NCI-H748 (cell line): ENCODE data around the gene SUSD2.
A peak's percentile ranks its signal among the peaks of the same experiment; 100 is the strongest.
"Not testable (repeated sequence)": the region's sequence is repeated elsewhere in the genome, so short reads cannot be mapped to it uniquely, and the experiment has no call there.

Experiments
- DNase-seq: peaks from one replicate; lab custom pipeline; 2025; ENCODE audit not compliant: unreplicated experiment; lab: John Stamatoyannopoulos, UW

SUSD2 gene

DNA sequence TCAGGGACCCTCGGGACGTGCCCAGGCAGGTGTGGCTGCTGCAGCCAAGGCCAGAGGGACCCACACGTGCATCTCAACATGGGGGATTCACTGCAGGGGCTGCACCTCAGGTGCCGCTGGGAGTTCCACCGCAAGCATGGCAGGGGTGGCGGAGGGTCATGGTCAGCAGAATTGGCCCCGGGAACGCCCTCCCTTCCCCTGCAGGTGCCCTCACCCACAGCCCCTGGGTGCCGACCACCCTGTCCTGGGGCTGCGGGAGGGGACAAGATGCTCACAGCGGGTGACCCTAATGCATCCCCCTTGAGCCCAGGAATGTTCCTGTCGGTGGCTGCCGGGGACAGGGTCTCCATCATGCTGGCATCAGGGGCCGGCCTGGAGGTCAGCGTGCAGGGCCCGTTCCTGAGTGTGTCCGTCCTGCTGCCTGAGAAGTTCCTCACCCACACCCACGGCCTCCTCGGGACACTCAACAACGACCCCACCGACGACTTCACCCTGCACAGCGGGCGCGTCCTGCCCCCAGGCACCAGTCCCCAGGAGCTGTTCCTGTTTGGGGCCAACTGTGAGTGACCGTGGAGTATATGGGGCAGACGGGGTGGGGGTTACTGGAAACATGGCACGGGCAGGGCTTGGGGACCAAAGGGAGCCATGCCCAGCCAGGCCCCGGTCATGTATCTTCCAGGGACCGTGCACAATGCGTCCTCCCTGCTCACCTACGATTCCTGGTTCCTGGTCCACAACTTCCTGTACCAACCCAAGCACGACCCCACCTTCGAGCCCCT, 5.8 kb downstream of the SUSD2 start:
- no peak for DNase-seq

DNA sequence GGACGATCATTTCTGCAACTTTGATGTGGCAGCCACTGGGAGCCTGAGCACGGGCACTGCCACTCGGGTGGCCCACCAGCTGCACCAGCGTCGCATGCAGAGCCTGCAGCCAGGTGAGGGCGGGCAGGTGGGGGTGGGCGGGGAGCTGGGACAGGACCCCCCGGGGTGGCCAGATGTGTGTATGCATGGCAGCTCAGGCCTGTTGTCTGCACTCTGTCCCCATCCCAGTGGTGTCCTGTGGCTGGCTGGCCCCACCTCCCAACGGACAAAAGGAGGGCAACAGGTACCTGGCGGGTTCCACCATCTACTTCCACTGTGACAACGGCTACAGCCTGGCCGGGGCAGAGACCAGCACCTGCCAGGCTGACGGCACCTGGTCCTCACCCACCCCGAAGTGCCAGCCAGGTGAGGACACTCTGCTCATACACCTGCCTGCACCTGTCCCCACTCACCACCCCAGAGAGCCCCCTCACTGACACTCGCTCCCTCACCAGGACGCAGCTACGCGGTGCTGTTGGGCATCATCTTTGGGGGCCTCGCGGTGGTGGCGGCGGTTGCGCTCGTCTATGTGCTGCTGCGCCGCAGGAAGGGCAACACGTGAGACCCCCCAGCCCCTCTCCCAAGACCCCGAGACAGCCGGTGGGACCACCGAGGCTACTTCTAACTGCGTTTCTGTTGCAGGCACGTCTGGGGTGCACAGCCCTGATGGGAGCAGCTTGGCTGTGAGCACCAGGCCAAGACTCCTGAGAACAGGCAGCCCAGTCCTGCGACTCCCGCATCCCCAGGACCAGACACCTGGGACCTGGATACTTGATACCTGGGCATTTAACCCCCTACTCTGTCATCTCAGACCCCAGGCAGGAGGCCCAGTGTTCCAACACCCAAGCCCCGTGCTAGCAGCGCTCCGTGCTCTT, 6.7 kb downstream of the SUSD2 start:
- DNase-seq = no peak

DNA sequence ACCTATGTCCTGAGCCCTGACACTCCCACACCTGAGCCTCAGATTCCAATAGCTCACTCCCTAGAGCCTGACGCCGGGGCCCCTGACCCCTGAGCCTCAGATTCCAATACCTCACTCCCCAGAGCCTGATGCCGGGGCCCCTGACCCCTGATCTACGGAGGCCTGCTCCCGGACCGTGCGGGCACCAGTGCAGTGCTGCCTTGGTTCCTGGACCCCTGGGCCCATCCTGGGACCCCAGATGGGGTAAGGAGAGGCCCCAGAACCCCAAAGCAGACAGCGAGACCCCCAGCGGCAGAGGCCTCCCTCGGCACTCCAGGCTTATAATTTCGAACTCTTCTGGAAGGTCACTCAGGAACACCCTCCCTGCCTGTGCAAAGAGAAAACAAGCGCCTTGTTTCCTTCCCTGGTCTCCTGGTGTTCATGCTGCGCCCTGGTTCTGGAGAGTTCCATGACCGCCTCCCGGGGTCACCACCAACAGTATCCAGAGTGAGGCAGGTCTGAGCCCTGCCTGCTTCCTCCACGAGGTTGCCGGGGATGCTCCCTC, 7.5 kb downstream of the SUSD2 start:
- no peak for DNase-seq

DNA sequence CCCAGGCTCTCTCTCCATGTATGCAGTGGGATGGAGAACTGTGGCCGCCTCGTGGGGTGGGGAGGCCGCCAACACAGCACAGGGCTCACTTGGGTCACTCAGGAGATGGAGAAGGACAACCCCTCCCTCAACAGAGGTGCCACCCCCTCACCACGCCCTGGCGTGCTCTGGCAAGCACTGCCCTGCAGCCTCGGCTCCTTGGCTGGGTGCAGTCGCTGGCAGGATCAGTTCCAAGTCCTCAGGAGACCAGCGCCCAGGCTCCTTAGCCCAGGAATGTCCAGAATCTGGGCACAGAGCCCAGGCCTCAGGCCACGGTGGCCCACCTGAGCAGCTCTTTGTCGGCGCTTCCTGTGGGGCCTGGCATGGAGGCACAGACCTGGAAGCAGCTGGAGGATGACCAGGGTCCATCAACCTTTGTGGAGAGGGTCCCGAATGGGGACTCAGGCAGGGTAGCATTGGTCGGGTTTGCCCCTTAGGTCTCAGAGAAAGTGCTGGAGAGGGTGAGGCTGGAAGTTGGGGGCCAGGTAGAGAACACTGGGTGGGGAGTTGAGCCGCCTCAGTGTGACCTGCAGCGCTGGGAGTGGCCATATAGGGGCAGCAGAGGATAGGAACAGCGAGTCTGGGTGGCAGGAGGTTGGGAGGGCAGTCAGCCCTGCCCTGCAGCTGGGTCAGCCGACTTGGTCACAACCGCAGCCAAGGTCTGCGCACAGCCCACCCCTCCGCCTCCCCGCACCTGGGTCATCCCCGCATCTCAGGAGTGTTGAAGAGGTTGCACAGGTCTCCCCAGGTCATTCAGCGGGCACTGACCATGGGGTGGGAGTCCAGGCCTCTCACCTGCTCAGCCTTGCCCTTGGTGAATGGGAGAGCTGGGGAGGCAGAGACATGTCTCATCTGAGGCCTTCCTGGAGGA, 8.2 kb downstream of the SUSD2 start:
- DNase-seq = peak; percentile 25

DNA sequence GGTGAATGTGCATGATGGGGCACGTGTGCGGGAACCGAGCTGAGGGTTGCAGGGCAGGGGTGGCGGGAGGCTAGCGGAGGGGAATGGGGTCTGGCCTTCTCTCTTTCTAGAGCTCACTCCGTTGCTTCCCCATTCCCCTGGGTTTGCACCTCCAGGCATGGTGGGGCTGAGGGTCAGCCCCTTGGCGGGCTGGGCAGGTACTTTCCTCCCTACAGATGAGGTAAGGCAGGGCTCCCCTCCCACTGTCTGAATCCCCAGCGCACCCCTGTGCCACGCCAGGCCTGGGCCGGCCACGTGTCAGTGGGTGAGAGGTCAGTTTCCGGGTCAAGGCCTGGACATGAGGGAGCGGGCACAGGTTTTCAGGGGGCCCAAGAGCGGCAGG, 8.9 kb downstream of the SUSD2 start:
- no peak for DNase-seq

DNA sequence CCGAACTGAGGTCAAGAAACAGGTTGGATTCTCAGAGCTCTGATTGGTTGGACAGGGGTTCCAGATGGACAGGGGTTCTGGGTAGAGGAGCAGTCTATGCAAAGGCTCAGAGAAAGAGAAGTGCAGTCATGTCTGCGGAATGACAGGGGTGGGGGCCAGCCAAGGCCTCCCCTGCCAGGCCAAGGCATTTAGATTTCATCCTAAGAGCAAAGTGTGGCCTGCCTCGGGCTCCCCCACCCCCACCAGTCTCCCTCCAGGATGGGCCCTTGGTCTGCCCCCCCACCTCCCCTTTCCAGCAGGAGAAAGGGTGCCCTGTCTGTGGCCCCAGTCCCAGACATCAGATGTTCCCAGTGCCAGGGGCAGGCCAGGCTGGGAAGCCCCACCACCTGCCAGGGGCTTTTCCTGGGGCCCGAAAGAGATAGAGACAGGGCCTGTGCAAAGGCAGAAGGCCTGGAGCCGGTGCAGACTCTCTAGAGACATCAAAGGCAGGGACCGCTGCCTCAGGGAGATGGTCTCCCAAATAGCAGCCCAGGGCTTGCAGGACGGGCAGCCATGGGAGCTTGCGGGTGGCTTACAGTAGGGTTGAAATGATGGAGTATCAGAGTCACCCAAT, 9.4 kb downstream of the SUSD2 start:
- DNase-seq = no peak

DNA sequence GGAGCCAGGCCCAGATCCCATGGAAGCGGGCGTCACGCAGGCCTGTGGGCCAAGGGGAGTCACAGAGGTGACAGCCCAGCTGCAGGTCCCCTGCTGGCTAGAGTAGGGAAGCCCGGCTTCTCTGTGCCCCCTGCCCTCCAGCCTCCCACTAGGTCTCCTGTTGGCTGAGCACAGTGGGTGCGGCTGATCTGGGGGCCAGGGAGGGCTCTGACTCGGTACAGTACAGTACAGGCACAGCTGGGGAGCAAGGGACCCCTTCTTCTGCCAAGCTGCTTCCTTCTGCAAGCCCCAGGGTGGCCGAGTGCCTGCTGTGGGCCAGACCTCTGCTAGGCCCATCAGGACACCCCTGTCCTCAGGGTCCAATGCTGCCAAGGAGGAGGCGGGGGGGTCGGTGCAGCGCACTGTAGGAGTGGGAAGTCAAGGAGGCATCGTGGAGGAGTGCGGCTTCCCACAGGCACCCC, 10.1 kb downstream of the SUSD2 start:
- DNase-seq = no peak

DNA sequence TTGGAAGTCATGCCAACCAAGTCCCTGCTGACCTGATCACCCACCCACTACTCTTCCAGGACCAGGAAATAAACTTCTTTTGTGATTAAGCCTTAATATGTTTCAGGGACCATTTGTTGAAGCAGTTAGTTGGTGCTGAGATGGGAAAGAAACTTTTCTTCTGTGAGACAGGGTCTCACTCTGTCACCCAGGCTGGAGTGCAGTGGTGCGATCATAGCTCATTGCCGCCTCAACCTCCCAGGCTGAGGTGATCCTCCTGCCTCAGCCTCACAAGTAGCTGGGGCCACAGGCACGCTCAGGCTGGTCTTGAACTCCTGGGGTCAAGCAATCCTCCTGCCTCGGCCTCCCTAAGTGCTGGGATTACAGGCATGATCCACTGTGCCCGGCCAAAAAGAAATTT, 10.6 kb downstream of the SUSD2 start:
- no peak for DNase-seq

DNA sequence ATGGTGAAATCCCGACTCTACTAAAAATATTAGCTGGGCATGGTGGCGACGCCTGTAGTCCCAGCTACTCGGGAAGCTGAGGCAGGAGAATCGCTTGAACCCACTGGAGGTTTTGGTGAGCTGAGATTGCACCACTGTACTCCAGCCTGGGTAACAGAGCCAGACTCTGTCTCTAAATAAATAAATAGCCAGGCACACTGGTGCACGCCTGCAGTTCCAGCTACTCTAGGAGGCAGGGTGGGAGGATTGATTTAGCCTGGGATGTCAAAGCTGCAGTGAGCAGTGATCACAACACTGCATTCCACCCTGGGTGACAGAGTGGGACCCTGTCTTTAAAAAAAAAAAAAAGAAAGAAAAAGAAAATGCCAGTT, 17.4 kb downstream of the SUSD2 start:
- no peak for DNase-seq

DNA sequence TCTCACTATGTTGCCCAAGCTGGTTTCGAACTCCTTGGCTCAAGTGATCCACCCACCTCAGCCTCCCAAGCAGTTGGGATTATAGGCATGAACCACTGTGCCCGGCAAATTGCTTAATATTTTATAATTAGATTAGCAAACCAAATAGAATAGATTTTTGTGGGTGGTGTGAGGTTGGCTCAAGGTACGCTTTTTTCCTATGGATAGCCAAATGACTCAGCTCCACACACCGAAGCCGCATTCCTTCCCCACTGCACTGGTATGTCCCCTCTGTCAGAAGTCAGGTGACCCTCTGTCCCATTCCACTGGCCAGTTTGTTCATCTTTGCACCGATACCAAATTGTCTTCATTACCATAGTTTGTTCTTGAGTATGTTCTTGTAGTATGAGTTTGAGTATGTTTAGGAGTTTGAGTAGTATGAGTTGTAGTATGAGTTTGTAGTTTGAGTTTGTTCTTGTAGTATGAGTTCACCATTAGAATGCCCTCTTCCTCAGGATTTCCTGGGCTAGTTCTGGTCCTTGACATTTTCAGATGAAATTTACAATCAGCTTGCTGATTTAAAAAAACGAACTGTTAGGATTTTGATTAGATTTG, 19.4 kb downstream of the SUSD2 start:
- DNase-seq = no peak

DNA sequence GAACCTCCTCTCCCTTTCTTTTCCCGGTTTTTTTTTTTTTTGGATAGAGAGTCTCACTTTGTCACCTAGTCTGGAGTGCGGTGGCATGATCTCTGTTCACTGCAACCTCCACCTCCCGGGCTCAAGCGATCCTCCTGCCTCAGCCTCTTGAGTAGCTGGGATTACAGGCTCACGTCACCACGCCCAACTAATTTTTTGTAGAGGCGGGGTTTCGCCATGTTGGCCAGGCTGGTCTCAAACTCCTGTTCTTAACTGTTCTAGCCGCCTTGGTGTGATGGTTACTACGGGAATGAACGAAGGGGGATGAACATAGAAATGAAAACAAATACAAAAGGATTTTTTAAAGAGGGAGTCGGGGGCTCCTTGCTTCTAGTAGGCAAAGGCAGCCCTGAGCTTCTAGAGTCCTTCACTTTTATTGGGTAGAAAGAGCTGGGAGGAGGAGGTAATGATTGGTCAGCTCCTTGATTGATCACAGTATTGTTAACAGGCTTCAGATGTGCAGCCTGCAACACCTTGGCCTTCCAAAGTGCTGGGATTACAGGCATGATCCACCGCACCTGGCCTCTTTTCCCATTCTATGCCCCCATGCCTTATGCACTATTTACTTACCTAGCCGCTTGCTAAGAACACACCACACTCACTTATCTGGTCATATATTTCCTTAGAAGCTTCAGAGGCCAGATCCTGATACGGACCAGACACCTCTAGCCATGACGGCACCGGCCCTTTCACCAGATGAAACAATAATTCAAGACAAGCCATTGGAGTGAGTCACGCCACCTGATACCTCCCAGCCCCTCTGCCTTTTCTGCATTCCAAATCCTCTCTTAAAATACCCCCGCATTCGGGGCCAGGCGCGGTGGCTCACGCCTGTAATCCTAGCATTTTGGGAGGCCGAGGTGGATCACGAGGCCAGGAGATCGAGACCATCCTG, 20.7 kb downstream of the SUSD2 start:
- no peak for DNase-seq

DNA sequence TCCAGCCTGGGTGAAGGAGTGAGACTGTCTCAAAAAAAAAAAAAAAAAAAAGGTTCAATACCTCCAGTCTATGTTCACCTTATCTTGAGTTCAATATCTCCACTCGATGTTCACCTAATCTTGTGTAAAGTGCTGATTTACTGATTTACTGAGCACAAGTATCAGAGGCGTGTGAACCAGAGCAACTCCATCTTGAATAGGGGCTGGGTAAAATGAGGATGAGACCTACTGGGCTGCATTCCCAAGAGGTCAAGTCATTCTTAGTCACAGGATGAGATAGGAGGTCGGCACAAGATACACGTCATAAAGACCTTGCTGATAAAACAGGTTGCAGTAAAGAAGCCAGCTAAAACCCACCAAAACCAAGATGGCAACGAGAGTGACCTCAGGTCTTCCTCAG, 22.6 kb downstream of the SUSD2 start:
- DNase-seq = not testable (repeated sequence)

DNA sequence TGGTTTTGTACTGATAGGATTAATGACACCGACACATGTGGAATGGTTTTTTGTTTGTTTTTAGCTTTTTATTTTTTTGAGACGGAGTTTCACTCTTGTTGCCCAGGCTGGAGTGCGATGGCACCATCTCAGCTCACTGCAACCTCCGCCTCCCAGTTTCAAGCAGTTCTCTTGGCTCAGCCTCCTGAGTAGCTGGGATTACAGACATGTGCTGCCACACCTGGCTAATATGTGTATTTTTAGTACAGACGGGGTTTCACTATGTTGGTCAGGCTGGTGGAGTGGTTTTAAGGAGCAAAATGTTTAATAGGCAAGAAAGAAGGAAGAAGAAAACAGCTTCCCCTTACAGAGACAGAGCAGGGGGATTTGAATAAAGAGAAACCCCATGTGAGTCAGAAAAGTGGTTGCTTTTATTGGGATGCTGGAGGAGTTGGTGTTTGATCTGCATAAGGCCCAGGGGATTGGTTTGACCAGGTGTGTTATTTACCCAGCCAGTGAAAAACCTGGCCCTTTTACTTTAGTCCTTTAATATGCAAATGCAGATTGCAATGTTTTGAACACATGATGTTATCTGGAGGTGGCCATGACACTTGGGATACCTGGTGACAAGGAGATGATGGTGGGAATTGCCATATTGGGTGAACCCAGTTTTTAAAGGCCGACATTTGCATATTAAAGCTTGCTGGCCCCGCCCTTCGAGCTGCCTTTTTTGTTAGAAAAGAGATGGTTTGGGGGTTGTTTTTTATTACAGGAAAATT, 24.3 kb downstream of the SUSD2 start:
- DNase-seq = no peak

DNA sequence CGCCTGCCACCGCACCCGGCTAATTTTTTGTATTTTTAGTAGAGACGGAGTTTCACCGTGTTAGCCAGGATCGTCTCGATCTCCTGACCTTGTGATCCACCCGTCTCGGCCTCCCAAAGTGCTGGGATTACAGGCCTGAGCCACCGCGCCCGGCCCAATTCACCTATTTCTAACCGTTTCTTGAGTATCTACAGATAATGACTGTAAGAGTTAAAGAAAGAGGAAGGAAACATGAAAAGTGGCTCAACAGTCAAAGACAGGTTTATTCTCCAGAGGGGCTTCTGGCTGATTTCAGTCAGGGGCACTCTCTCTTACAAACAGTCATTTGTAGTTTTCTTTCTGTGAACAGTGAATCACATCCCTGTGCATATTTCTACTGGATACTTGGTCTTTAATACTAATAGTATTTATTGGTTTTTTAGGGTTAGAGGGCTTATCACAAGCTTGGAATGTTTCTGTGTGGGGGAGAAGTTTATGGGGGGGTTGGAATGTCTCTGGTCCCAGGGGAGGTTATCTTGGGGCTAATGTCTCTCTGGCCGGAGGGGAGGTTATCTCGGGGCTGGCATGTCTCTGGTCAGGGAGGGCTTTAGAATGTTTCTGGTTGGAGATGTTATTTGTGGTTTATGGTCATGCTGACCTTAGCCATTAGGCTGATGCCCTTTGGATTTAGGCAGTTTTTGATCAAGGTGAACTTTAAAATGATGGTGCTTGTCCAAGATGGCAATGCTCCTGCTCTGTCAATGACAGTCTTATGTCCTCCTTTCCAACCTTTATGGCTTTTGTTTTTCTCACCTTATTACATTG, 25.4 kb downstream of the SUSD2 start:
- DNase-seq = not testable (repeated sequence)

DNA sequence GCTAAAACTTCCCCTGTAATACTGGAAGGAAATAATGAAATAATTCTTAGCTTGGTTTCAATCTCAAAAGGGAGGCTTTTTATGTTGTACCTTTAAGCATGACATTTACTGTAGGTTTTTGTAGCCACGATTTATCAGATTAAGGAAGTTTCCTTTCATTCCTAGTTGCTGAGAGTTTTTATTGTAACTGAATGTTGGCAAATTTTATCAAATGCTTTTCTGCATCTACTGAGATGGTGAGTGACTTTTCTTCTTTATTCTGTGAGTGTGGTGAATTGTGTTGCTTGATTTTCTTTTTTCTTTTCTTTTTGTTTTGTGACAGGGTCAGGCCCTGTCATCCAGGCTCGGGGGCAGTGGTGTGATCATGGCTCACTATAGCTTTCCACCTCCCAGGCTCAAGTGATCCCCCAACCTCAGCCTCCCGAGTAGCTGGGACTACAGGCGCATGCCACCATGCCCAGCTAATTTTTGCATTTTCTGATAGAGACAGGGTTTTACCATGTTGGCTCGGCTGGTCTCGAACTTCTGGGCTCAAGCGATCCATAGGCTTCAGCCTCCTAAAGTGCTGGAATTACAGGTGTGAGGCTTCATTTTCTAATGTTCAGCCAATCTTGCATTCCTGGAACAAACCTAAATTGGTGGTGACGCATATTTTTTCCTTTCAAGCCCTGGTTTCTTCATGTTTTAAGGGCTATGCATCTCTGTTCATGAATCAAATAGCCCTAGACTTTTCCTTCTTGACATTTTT, 26.2 kb downstream of the SUSD2 start:
- no peak for DNase-seq

DNA sequence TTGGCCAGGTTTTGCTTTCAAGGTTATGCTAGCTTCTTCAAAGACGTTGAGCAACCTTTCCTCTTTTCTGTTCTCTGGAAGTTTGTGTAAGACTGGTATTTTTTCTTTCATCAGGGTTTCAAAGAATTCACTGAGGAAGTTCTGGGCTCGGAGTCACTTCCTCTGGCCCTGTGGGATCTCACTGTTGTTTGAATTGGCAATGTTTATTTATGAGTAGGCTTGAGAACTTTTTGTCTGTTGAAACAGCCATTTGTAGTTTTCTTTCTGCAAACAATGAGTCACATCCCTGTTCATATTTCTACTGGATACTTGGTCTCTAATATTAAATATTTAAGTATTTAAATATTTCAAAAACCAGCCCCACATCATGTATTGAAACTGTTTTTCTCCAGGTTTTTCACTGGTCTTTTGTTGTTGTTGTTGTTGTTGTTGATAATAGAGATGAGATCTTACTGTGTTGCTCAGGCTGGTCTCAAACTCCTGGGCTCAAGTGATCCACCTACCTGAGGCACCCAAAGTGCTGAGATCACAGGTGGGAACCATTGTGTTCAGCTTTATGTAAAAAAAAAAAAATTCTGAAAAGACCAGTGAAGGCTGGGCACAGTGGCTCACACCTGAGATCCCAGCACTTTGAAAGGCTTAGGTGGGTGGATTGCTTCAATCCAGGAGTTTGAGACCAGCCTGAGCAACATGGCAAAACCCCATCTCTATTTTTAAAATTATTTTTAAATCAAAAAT, 26.9 kb downstream of the SUSD2 start:
- no peak for DNase-seq
